ENCODE data around the gene PBX3.

DNA sequence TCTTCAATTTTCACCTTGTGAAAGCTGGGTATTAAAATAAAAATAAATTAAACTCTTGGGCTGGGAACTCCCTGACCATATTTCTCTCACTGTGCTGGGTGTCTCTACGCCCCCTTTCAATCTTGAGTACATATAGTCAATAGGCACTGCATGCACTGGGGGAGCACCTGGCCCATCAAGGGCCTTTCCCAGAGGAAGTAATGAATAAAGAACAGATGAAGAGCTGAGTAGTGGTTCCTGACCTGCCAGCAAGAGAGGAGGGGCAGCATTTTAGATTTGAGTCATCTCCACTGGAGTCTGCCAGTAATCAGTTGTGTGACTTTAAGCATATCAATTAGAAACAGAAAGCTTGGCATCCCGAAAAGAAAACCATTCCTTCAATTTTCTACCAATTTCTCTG lies 46.4 kb upstream of the PBX3 start:
- TF ChIP-seq, protein P1, sequence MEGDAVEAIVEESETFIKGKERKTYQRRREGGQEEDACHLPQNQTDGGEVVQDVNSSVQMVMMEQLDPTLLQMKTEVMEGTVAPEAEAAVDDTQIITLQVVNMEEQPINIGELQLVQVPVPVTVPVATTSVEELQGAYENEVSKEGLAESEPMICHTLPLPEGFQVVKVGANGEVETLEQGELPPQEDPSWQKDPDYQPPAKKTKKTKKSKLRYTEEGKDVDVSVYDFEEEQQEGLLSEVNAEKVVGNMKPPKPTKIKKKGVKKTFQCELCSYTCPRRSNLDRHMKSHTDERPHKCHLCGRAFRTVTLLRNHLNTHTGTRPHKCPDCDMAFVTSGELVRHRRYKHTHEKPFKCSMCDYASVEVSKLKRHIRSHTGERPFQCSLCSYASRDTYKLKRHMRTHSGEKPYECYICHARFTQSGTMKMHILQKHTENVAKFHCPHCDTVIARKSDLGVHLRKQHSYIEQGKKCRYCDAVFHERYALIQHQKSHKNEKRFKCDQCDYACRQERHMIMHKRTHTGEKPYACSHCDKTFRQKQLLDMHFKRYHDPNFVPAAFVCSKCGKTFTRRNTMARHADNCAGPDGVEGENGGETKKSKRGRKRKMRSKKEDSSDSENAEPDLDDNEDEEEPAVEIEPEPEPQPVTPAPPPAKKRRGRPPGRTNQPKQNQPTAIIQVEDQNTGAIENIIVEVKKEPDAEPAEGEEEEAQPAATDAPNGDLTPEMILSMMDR (IDR thresholded peaks at IDR 0.05): no peak
- no peak for TF ChIP-seq POLR2A (IDR thresholded peaks at IDR 0.05)
- TF ChIP-seq POLR2AphosphoS5 (IDR thresholded peaks at IDR 0.05; ENCODE audit: insufficient read depth in 1 of 2, low read depth in 1 of 2): no peak
